GM23248 (cell line): Measurements from ENCODE around the gene CFAP91. TPM values are rescaled to one million over a fixed set of nuclear protein-coding genes. Genes with fewer than 3 reads are reported as not detected.
A peak's percentile ranks its signal among the peaks of the same experiment; 100 is the strongest.

Source experiments
- DNase-seq: peaks from one replicate; pipeline ENCODE4 v3.0.0-alpha.2; 2015
- H2AFZ ChIP-seq: fragments of 200-600 bp; sonication (generic); 2 replicates; pipeline ENCODE4 v1.6.1; 2016; ENCODE audit warnings: antibody characterized with exemption
- H3F3A ChIP-seq: fragments of 200-600 bp; sonication (generic); 2 replicates; pipeline ENCODE4 v1.6.1; 2016; ENCODE audit warnings: mild to moderate bottlenecking, antibody characterized with exemption, mixed run types; ENCODE audit not compliant: insufficient read depth
- H3K27ac ChIP-seq: fragments of 200-600 bp; sonication (generic); 2 replicates; pipeline ENCODE4 v1.5.1; 2016; ENCODE audit warnings: mild to moderate bottlenecking
- H3K27me3 ChIP-seq: fragments of 200-600 bp; sonication (generic); replicated peaks from 2 replicates; pipeline ENCODE4 v1.6.1; 2016; ENCODE audit warnings: mild to moderate bottlenecking; ENCODE audit not compliant: insufficient read depth
- H3K36me3 ChIP-seq: fragments of 200-600 bp; sonication (generic); 2 replicates; pipeline ENCODE4 v1.6.1; 2016; ENCODE audit warnings: low read depth, mild to moderate bottlenecking
- H3K4me1 ChIP-seq: fragments of 200-600 bp; sonication (generic); 2 replicates; pipeline ENCODE4 v1.6.1; 2016; ENCODE audit warnings: mild to moderate bottlenecking; ENCODE audit not compliant: insufficient read depth
- H3K4me2 ChIP-seq: fragments of 200-600 bp; sonication (generic); one replicate; pipeline ENCODE4 v1.6.1; 2016; ENCODE audit warnings: mild to moderate bottlenecking; ENCODE audit not compliant: unreplicated experiment
- H3K4me3 ChIP-seq: fragments of 200-600 bp; sonication (generic); 2 replicates; pipeline ENCODE4 v1.5.1; 2016; ENCODE audit warnings: mild to moderate bottlenecking
- H3K79me2 ChIP-seq: fragments of 200-600 bp; sonication (generic); 2 replicates; pipeline ENCODE4 v1.6.1; 2016; ENCODE audit warnings: mild to moderate bottlenecking; ENCODE audit not compliant: insufficient read depth
- H3K9ac ChIP-seq: fragments of 200-600 bp; sonication (generic); 2 replicates; pipeline ENCODE4 v1.6.1; 2016; ENCODE audit warnings: mild to moderate bottlenecking
- H3K9me2 ChIP-seq: fragments of 200-600 bp; sonication (generic); 2 replicates; pipeline ENCODE4 v1.6.1; 2016; ENCODE audit warnings: mixed run types, mild to moderate bottlenecking, moderate library complexity; ENCODE audit not compliant: insufficient read depth
- H3K9me3 ChIP-seq: fragments of 200-600 bp; sonication (generic); one replicate; pipeline ENCODE4 v1.6.1; 2017; ENCODE audit warnings: low read depth
- H4K20me1 ChIP-seq: fragments of 200-600 bp; sonication (generic); 2 replicates; pipeline ENCODE4 v1.6.0; 2016; ENCODE audit not compliant: insufficient read depth
- EZH2 ChIP-seq: fragments of 200-600 bp; sonication (generic); IDR thresholded peaks from 2 replicates; pipeline ENCODE4 v1.6.1; 2018; ENCODE audit warnings: antibody characterized with exemption, mild to moderate bottlenecking; ENCODE audit not compliant: insufficient read depth, poor library complexity, severe bottlenecking
- EZH2phosphoT487 ChIP-seq: fragments of 200-600 bp; sonication (generic); IDR thresholded peaks from 2 replicates; pipeline ENCODE4 v1.6.1; 2018; ENCODE audit warnings: antibody characterized with exemption, moderate library complexity, mild to moderate bottlenecking, low read depth; ENCODE audit not compliant: insufficient read depth
- WGBS, 2 experiments: methylation state at CpG; one replicate each; pipeline ENCODE4 v1.1.6; 2015 to 2017; ENCODE audit warnings: low lambda C conversion rate in 2 of 2, low coverage in 1 of 2; ENCODE audit errors: missing lambda C conversion rate in 2 of 2; 5-methylcytosine and 5-hydroxymethylcytosine counted together
- in situ Hi-C: fragments of 300-500 bp; cut with MboI; formaldehyde crosslinking; loops from 2 replicates; pipeline ENCODE4 v1.15.0; 2020
- polyA plus RNA-seq: library from polyadenylated mRNA; unstranded; fragments of >200 nt; fragmentation: Nextera tagmentation; extraction: Ambion mirVana; gene quantifications from 2 replicates; pipeline ENCODE4 v1.2.1, GENCODE V29; 2016
- total RNA-seq: library from RNA; depleted of rRNA; stranded (reverse); fragments of >200 nt; shearing (Covaris generic); gene quantifications from 2 replicates; pipeline ENCODE4 v1.2.3, GENCODE V29; 2014

The CFAP91 gene
- total and polyA plus RNA-seq, 2 experiments from 2014 or later, result not detected

GRCh38 chr3:119664370-119664769 lies 38.5 kb upstream of the CFAP91 start:
- WGBS, 2 experiments, result 60 to 71% methylated on average over 4 of the region's 4 CpGs
- H3K4me1 ChIP-seq, result peaks cover 32% of the 10 kb centered on the region
- H3K4me3 ChIP-seq, result 0 out of 2 replicates have a peak overlapping the region, but pooled peaks have one; percentile 7
- no peaks in the 10 kb centered on the region for H3K9me3 ChIP-seq
- peaks cover 33% of the 10 kb centered on the region for H3F3A ChIP-seq
- peaks cover 6% of the 10 kb centered on the region; the same call in 1 of the 2 replicates for H3K36me3 ChIP-seq
- H3K79me2 ChIP-seq, result no peaks in the 10 kb centered on the region
- peak overlapping the region; percentile 74 for H3K27ac ChIP-seq
- no peaks in the 10 kb centered on the region for H3K27me3 ChIP-seq
- in situ Hi-C loops, result no loop called here
- TF ChIP-seq EZH2, result no peak
- TF ChIP-seq EZH2phosphoT487, result no peak
- peak overlapping the region; percentile 48 for H3K4me2 ChIP-seq
- peak; percentile 48 for DNase-seq
- H2AFZ ChIP-seq, result peak overlapping the region; percentile 23
- H3K9ac ChIP-seq, result peak overlapping the region; percentile 39
- H3K9me2 ChIP-seq, result no peaks in the 10 kb centered on the region
- no peaks in the 10 kb centered on the region for H4K20me1 ChIP-seq

GRCh38 chr3:119664850-119665379 lies 37.9 kb upstream of the CFAP91 start:
- H3K9me2 ChIP-seq, result no peaks in the 10 kb centered on the region
- H3K4me2 ChIP-seq, result no peak overlapping the region
- H3F3A ChIP-seq, result peaks cover 33% of the 10 kb centered on the region
- H3K9ac ChIP-seq, result peak overlapping the region; percentile 39
- no peak overlapping the region for H3K4me3 ChIP-seq
- no peaks in the 10 kb centered on the region for H3K9me3 ChIP-seq
- peaks cover 36% of the 10 kb centered on the region for H3K4me1 ChIP-seq
- H3K79me2 ChIP-seq, result no peaks in the 10 kb centered on the region
- DNase-seq, result no peak
- WGBS, 2 experiments, result 80 to 87% methylated on average over 4 of the region's 4 CpGs
- H3K36me3 ChIP-seq, result peaks cover 9% of the 10 kb centered on the region; the same call in 1 of the 2 replicates
- no peaks in the 10 kb centered on the region for H3K27me3 ChIP-seq
- in situ Hi-C loops, result no loop called here
- H2AFZ ChIP-seq, result peak overlapping the region; percentile 23
- H4K20me1 ChIP-seq, result no peaks in the 10 kb centered on the region
- peak overlapping the region; percentile 74 for H3K27ac ChIP-seq
- TF ChIP-seq EZH2phosphoT487 (no peak), EZH2 (no peak)

GRCh38 chr3:119665954-119666559 lies 36.8 kb upstream of the CFAP91 start:
- Histone ChIP-seq H3K79me2 (no peaks in the 10 kb centered on the region), H3K4me1 (peaks cover 41% of the 10 kb centered on the region), H3K4me2 (no peak overlapping the region), H3K36me3 (peaks cover 9% of the 10 kb centered on the region; the same call in 1 of the 2 replicates), H3F3A (peaks cover 33% of the 10 kb centered on the region), H3K27ac (no peak overlapping the region), H3K9me2 (no peaks in the 10 kb centered on the region), H2AFZ (no peak overlapping the region), H3K9me3 (no peaks in the 10 kb centered on the region), H3K4me3 (no peak overlapping the region), H4K20me1 (no peaks in the 10 kb centered on the region), H3K9ac (no peak overlapping the region), H3K27me3 (no peaks in the 10 kb centered on the region)
- DNase-seq, result no peak
- WGBS, 2 experiments, result 87 to 88% methylated on average over 6 of the region's 6 CpGs
- no peak for TF ChIP-seq EZH2phosphoT487
- no peak for TF ChIP-seq EZH2
- in situ Hi-C loops, result no loop called here

DNA sequence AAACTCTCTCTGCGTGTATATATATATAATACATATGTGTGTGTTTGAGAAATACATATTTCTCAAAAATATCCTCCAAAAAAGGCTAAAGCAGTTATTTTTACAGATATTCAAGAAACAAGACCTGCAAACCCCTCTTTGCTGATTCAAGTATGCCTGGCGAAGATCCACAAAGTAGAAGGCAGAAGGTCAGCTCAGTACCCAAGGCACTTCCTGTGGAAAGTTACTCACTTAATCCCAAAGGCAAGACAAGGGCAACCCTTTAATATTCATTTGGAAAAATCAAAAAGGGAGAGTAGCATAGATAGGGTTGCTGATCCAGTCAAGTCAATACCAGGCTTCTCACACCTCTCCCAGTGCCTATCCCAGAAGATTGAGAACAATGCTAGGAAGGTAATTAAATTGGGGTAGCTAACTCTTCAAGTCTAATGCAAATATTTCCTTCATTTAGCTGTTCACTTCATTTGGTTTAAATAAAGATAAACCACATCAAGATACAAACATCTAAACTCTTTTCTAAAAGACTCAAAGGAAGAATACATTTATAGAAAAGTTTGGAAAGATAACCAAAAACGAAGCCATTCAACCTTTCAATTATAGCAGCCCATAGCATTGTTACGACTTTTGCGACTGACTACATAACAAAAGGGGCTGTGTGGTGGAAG lies 32.8 kb upstream of the CFAP91 start:
- 98% methylated on average over 5 of the region's 5 CpGs for WGBS, 2 experiments
- in situ Hi-C loops, result no loop called here

More for the DNA sequence above, 32.8 kb upstream of the CFAP91 start:
- Histone ChIP-seq H3K9me2 (no peaks in the 10 kb centered on the region), H3K27ac (no peak overlapping the region), H3K4me1 (peaks cover 13% of the 10 kb centered on the region), H3K4me2 (no peak overlapping the region), H3F3A (peaks cover 8% of the 10 kb centered on the region; the same call in 1 of the 2 replicates), H3K4me3 (no peak overlapping the region), H3K9me3 (no peaks in the 10 kb centered on the region), H3K36me3 (peaks cover 12% of the 10 kb centered on the region; the same call in 1 of the 2 replicates), H2AFZ (no peak overlapping the region), H3K9ac (no peak overlapping the region), H4K20me1 (no peaks in the 10 kb centered on the region), H3K79me2 (0 out of 2 replicates have a peak, but pooled peaks cover 2% of the 10 kb centered on the region), H3K27me3 (no peaks in the 10 kb centered on the region)
- peak; percentile 31 for DNase-seq
- TF ChIP-seq EZH2 (no peak), EZH2phosphoT487 (no peak)
